Dedifferentiated amniotic fluid mesenchymal stem cell (primary cell): ENCODE measurements around the gene PPP2R5C.

ENCODE experiments used
- DNase-seq: peaks from one replicate; pipeline ENCODE4 v3.0.0-alpha.2; 2016; ENCODE audit errors: extremely low spot score

Gene PPP2R5C

DNA sequence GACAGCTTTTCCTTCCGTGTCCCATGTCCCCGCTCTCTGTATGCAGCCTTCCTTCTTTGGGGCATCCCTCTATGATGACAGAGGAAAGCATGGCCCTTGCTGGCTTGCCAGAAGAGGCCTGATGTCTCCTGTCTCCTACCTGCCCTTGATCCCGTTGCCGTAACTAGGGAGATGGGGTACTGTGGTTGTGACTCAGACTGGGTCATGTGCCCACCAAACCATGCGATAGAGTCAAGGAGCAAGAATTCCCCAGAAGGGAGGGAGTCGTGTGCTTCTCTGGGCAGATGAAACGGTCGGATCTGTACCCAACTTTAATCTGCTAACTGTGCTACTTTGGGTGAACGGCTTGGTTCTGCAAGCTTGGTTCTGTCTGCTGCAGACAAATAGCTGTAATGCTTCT is 103.8 kb downstream of the PPP2R5C start:
- DNase-seq: no peak

DNA sequence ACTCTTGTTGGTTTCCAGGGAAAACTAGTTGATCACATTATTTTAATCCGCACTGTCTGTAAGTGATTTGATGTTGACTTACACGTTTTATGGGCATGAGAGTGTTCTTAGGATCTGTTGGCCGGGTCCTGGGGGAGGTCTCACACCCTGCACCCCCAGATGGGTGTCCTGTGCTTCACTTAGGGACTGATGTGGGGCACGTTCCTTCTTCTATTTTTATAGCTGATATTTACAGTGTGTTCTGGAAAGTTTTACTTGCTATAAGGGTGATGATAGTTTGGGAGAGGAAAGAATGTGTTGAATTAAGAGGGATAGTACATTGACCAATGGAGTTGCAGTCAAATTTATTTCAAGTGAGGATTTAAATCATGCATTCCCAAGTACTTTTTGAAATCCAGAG is 106.3 kb downstream of the PPP2R5C start:
- DNase-seq: no peak

GRCh38 chr14:101869217-101869616 is 107.7 kb downstream of the PPP2R5C start:
- DNase-seq: no peak

GRCh38 chr14:101870273-101870939 is 108.9 kb downstream of the PPP2R5C start:
- no peak for DNase-seq

- no peak for DNase-seq
These were observed 110.8 kb downstream of the PPP2R5C start for GRCh38 chr14:101872346-101872745.

DNA sequence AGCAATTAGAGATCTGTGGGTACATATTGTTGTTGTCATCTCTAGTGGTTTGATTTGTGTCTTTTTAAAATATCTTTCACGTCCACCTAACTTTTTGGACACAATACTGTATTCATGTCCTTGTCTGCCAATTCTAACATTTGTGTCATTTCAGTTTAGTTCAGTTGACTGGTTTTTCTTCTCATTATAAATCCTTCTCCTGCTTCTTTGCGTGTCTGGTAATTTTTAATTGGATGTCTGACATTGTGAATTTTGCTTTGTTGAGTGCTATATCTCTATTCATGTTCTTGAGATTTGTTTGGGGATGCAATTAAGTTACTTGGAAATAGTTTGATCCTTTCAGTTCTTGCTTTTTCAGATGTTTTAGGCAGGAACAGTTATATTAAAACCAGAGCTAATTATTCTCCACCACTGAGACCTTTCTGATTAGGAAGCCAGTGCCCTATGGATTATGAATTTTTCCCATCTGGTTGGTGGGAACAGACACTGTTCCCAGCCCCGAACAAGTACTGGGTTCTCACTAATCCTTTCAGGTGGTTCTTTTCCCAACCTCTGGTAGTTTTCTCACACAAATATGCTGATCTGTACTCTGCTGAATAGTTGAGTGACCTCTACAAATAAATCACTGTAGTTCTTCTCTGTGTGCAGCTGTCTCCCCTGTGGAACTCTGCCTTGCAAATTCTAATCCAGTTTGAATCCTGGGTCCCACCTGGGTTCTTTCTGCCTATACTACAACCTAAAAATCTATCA is 111.7 kb downstream of the PPP2R5C start:
- DNase-seq: no peak

- DNase-seq: no peak
These were observed 112.5 kb downstream of the PPP2R5C start for GRCh38 chr14:101873991-101874390.

GRCh38 chr14:101875041-101875726 is 113.7 kb downstream of the PPP2R5C start:
- DNase-seq: no peak

GRCh38 chr14:101875727-101876554 is 114.4 kb downstream of the PPP2R5C start:
- DNase-seq: no peak

GRCh38 chr14:101876555-101876938 is 115.0 kb downstream of the PPP2R5C start:
- no peak for DNase-seq

DNA sequence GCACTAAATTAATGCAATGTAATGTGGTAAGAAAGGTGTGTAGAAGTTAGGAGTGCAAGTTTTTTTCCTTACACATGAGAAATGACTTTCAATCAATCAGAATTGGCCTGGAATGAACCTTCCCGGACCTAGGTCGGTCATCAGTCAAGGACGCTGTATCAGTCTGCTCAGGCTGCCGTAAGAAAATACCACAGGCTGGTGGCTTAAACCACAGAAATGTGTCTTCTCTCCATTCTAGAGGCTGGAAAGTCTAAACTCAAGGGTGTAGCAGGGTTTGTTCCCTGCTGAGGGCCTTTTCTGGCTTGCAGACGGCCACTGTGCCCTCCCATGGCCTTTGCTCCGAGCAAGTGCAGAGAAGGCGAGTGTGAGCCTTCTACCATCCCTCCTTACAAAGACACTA is 116.3 kb downstream of the PPP2R5C start:
- no peak for DNase-seq

GRCh38 chr14:101878211-101878821 is 116.8 kb downstream of the PPP2R5C start:
- DNase-seq: no peak

- DNase-seq: no peak
These were observed 117.5 kb downstream of the PPP2R5C start for GRCh38 chr14:101878822-101879528.

DNA sequence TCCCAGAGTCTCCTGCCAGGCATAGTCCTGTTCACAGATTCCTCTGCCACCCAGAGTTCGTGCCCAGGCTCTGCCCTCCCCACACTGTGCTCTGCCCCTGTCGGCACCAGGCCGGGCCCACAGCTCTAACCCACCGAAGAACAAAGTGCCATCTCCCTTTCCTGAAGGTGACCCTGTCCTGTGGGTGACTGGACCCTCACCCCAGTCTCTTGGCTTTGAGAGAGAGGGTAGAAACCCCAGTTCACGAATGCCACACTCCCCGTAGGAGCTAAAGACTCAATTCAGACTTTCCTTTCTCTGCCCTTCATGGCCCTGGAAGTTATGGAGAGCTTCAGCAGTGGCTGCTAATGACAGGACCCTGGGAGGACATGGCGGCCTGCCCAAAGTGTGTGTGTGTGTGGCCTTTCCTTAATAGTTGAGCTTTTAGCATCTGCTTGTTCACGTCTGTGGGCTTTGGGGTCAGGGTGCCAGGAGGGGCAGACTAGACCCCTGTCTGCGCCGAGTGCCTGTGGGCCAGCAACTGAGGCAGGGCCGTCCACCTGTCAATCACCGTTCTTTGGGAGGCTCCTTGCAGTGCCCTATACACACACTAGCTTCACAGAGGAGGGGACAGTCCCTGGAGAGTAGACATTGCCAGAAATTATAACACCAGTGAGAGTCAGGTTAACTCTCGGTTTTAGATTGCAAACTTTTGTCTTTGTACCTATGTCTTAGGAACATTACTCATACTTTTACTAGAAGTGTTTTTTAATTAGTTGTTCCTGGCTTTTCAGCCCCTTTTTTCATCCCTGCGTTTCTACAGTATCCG is 118.2 kb downstream of the PPP2R5C start:
- DNase-seq: no peak

GRCh38 chr14:101881426-101881825 is 119.9 kb downstream of the PPP2R5C start:
- no peak for DNase-seq

- DNase-seq: no peak
These were observed 120.8 kb downstream of the PPP2R5C start for GRCh38 chr14:101882141-101882935.

- DNase-seq: no peak
These were observed 122.8 kb downstream of the PPP2R5C start for GRCh38 chr14:101884089-101884933.

GRCh38 chr14:101884934-101885576 is 123.5 kb downstream of the PPP2R5C start:
- no peak for DNase-seq
